CD4-positive, alpha-beta T cell treated with Interleukin-2 at 100 ng/mL for 4 hours (primary cell): Measurements from ENCODE around the gene KIF20B.
A peak's percentile ranks its signal among the peaks of the same experiment; 100 is the strongest.
"Not testable (repeated sequence)": the region's sequence is repeated elsewhere in the genome, so short reads cannot be mapped to it uniquely, and the experiment has no call there.

Experiments
- DNase-seq: peaks from one replicate; pipeline ENCODE4 v3.0.0-alpha.2; 2020; ENCODE audit warnings: low spot score

The KIF20B gene

GRCh38 chr10:89684604-89685003, 16.8 kb upstream of the KIF20B start:
- no peak for DNase-seq

GRCh38 chr10:89685936-89686335, 15.5 kb upstream of the KIF20B start:
- no peak for DNase-seq

- no peak for DNase-seq
Observed at GRCh38 chr10:89690027-89690426, 11.4 kb upstream of the KIF20B start.

- DNase-seq, result no peak
Observed at GRCh38 chr10:89692416-89692815, 9.0 kb upstream of the KIF20B start.

- DNase-seq, result no peak
Observed at GRCh38 chr10:89693176-89693575, 8.2 kb upstream of the KIF20B start.

- no peak for DNase-seq
Observed at GRCh38 chr10:89695307-89695706, 6.1 kb upstream of the KIF20B start.

- no peak for DNase-seq
Observed at GRCh38 chr10:89697946-89698345, 3.4 kb upstream of the KIF20B start.

GRCh38 chr10:89699581-89700064, 1.8 kb upstream of the KIF20B start:
- DNase-seq, result no peak

- no peak for DNase-seq
Observed at GRCh38 chr10:89700923-89701241, 508 bp upstream of the KIF20B start.

- peak; percentile 3 for DNase-seq
Observed at GRCh38 chr10:89702121-89702480, 711 bp downstream of the KIF20B start.

- DNase-seq, result no peak
Observed at GRCh38 chr10:89705466-89705865, 4.1 kb downstream of the KIF20B start.

- no peak for DNase-seq
Observed at GRCh38 chr10:89706011-89706410, 4.6 kb downstream of the KIF20B start.

GRCh38 chr10:89707372-89707771, 6.0 kb downstream of the KIF20B start:
- DNase-seq, result no peak

- no peak for DNase-seq
Observed at GRCh38 chr10:89710753-89711152, 9.4 kb downstream of the KIF20B start.

GRCh38 chr10:89734616-89735015, 33.2 kb downstream of the KIF20B start:
- no peak for DNase-seq

- DNase-seq, result peak; percentile 14
Observed at GRCh38 chr10:89738551-89739209, 37.3 kb downstream of the KIF20B start.

- no peak for DNase-seq
Observed at GRCh38 chr10:89741126-89741762, 39.9 kb downstream of the KIF20B start.

- DNase-seq, result no peak
Observed at GRCh38 chr10:89744026-89744425, 42.6 kb downstream of the KIF20B start.

- DNase-seq, result no peak
Observed at GRCh38 chr10:89745903-89746302, 44.5 kb downstream of the KIF20B start.

GRCh38 chr10:89750441-89750840, 49.1 kb downstream of the KIF20B start:
- DNase-seq, result no peak

- DNase-seq, result no peak
Observed at GRCh38 chr10:89755374-89755773, 54.0 kb downstream of the KIF20B start.

GRCh38 chr10:89759531-89759930, 58.1 kb downstream of the KIF20B start:
- DNase-seq, result no peak

- DNase-seq, result not testable (repeated sequence)
Observed at GRCh38 chr10:89763671-89764070, 62.3 kb downstream of the KIF20B start.

GRCh38 chr10:89771684-89772083, 70.3 kb downstream of the KIF20B start:
- no peak for DNase-seq
